ENCODE data around the gene CTSW. TPM values are rescaled to one million over a fixed set of nuclear protein-coding genes. Genes with fewer than 3 reads are reported as not detected.

CTSW gene
- total RNA-seq, 1 donor, result not detected

- Histone ChIP-seq H2AFZ (ENCODE audit: low read length) (no peak overlapping the region), H3K36me3 (ENCODE audit: insufficient read depth, low read length) (peaks cover 50% of the 10 kb centered on the region), H3K27ac (ENCODE audit: low read depth, low read length) (peak overlapping the region; percentile 82), H3K4me1 (ENCODE audit: insufficient read depth, low read length) (peaks cover 38% of the 10 kb centered on the region), H3K27me3 (ENCODE audit: insufficient read depth, low read length) (no peaks in the 10 kb centered on the region), H3K4me3 (ENCODE audit: insufficient read depth, low read length) (peak overlapping the region; percentile 99), H3K79me2 (ENCODE audit: insufficient read depth, low read length) (peaks cover 52% of the 10 kb centered on the region), H3K9me3 (ENCODE audit: low read depth, low read length) (no peaks in the 10 kb centered on the region), H3K4me2 (ENCODE audit: insufficient read depth, low read length) (peak overlapping the region; percentile 99), H4K20me1 (ENCODE audit: insufficient read depth, low read length) (peaks cover 24% of the 10 kb centered on the region)
- DNase-seq (ENCODE audit: insufficient read length, low spot score, missing footprints), result peak; percentile 77
- no peak for TF ChIP-seq CTCF (IDR thresholded peaks at IDR 0.05; ENCODE audit: extremely low read depth, low read depth, low read length)
These were observed 18.5 kb upstream of the CTSW start for GRCh38 chr11:65861165-65861505.

GRCh38 chr11:65861533-65862183 lies 18.0 kb upstream of the CTSW start:
- Histone ChIP-seq H3K36me3 (ENCODE audit: insufficient read depth, low read length) (peaks cover 50% of the 10 kb centered on the region), H3K4me3 (ENCODE audit: insufficient read depth, low read length) (peak overlapping the region; percentile 99), H4K20me1 (ENCODE audit: insufficient read depth, low read length) (peaks cover 19% of the 10 kb centered on the region), H3K79me2 (ENCODE audit: insufficient read depth, low read length) (peaks cover 47% of the 10 kb centered on the region), H3K9me3 (ENCODE audit: low read depth, low read length) (no peaks in the 10 kb centered on the region), H3K27me3 (ENCODE audit: insufficient read depth, low read length) (no peaks in the 10 kb centered on the region), H3K4me1 (ENCODE audit: insufficient read depth, low read length) (peaks cover 33% of the 10 kb centered on the region), H2AFZ (ENCODE audit: low read length) (no peak overlapping the region), H3K27ac (ENCODE audit: low read depth, low read length) (peak overlapping the region; percentile 82), H3K4me2 (ENCODE audit: insufficient read depth, low read length) (peak overlapping the region; percentile 99)
- TF ChIP-seq CTCF (IDR thresholded peaks at IDR 0.05; ENCODE audit: extremely low read depth, low read depth, low read length), result no peak
- DNase-seq (ENCODE audit: insufficient read length, low spot score, missing footprints), result peak; percentile 73

GRCh38 chr11:65862191-65862735 lies 17.4 kb upstream of the CTSW start:
- no peak overlapping the region for H3K4me2 ChIP-seq (ENCODE audit: insufficient read depth, low read length)
- peaks cover 52% of the 10 kb centered on the region for H3K36me3 ChIP-seq (ENCODE audit: insufficient read depth, low read length)
- no peak for TF ChIP-seq CTCF (IDR thresholded peaks at IDR 0.05; ENCODE audit: extremely low read depth, low read depth, low read length)
- H3K4me1 ChIP-seq (ENCODE audit: insufficient read depth, low read length), result peaks cover 31% of the 10 kb centered on the region
- no peak overlapping the region for H2AFZ ChIP-seq (ENCODE audit: low read length)
- no peaks in the 10 kb centered on the region for H3K9me3 ChIP-seq (ENCODE audit: low read depth, low read length)
- peaks cover 41% of the 10 kb centered on the region for H3K79me2 ChIP-seq (ENCODE audit: insufficient read depth, low read length)
- H3K27me3 ChIP-seq (ENCODE audit: insufficient read depth, low read length), result no peaks in the 10 kb centered on the region
- H3K27ac ChIP-seq (ENCODE audit: low read depth, low read length), result no peak overlapping the region
- peaks cover 18% of the 10 kb centered on the region for H4K20me1 ChIP-seq (ENCODE audit: insufficient read depth, low read length)
- no peak for DNase-seq (ENCODE audit: insufficient read length, low spot score, missing footprints)
- peak overlapping the region; percentile 99 for H3K4me3 ChIP-seq (ENCODE audit: insufficient read depth, low read length)

- TF ChIP-seq CTCF (IDR thresholded peaks at IDR 0.05; ENCODE audit: extremely low read depth, low read depth, low read length), result no peak
- peak; percentile 82 for DNase-seq (ENCODE audit: insufficient read length, low spot score, missing footprints)
- peaks cover 58% of the 10 kb centered on the region for H3K36me3 ChIP-seq (ENCODE audit: insufficient read depth, low read length)
- no peak overlapping the region for H3K4me2 ChIP-seq (ENCODE audit: insufficient read depth, low read length)
- peaks cover 39% of the 10 kb centered on the region for H3K79me2 ChIP-seq (ENCODE audit: insufficient read depth, low read length)
- H2AFZ ChIP-seq (ENCODE audit: low read length), result no peak overlapping the region
- H3K4me1 ChIP-seq (ENCODE audit: insufficient read depth, low read length), result peaks cover 31% of the 10 kb centered on the region
- no peaks in the 10 kb centered on the region for H3K27me3 ChIP-seq (ENCODE audit: insufficient read depth, low read length)
- no peak overlapping the region for H3K4me3 ChIP-seq (ENCODE audit: insufficient read depth, low read length)
- peaks cover 23% of the 10 kb centered on the region for H4K20me1 ChIP-seq (ENCODE audit: insufficient read depth, low read length)
- H3K27ac ChIP-seq (ENCODE audit: low read depth, low read length), result no peak overlapping the region
- no peaks in the 10 kb centered on the region for H3K9me3 ChIP-seq (ENCODE audit: low read depth, low read length)
These were observed 16.4 kb upstream of the CTSW start for GRCh38 chr11:65862941-65863888.

Measured in osteoblast (primary cell).